Peyer's patch (tissue), 4 donors: ENCODE data around the gene TFAM.

ENCODE experiments used
- CTCF ChIP-seq, 6 experiments: fragments of 450-650 bp in 4 of 6; fragments of 200-600 bp in 2 of 6; sonication (generic) in 1 of 6; IDR thresholded peaks; one replicate each; pipeline ENCODE4 v1.5.1; 2017 to 2019; ENCODE audit warnings: antibody characterized with exemption in 6 of 6, mild to moderate bottlenecking in 3 of 6, moderate library complexity in 1 of 6
- POLR2A ChIP-seq, 2 donors: fragments of 450-650 bp; IDR thresholded peaks; one replicate each; pipeline ENCODE4 v1.5.1; 2017; ENCODE audit warnings: antibody characterized with exemption in 2 of 2, mild to moderate bottlenecking in 2 of 2, moderate library complexity in 2 of 2

GRCh38 chr10:58384999-58385783, at the start of gene TFAM:
- TF ChIP-seq CTCF (IDR thresholded peaks at IDR 0.05): peak in 5 of 6 experiments; percentile 31 to 55 (median 36)
- peak; percentile 63 to 78 for TF ChIP-seq POLR2A (IDR thresholded peaks at IDR 0.05)
